Upper lobe of left lung (tissue), 4 donors: ENCODE results near the gene MORC4.

Experiments
- EP300 ChIP-seq, 4 donors: sonication (generic); formaldehyde crosslinking; IDR thresholded peaks; one replicate each; pipeline ENCODE4 v1.5.1; 2017; ENCODE audit warnings: antibody characterized with exemption in 4 of 4, control low read depth in 2 of 4
- POLR2A ChIP-seq, 4 donors: fragments of 450-650 bp; IDR thresholded peaks; one replicate each; pipeline ENCODE4 v1.5.1; 2016 to 2017; ENCODE audit warnings: antibody characterized with exemption in 4 of 4, mild to moderate bottlenecking in 2 of 4
- POLR2AphosphoS5 ChIP-seq, 2 donors: sonication (generic); formaldehyde crosslinking; IDR thresholded peaks; one replicate each; pipeline ENCODE4 v1.5.1; 2017; ENCODE audit warnings: antibody characterized with exemption in 2 of 2
- TF ChIP-seq, protein P1 (sequence below), 6 experiments: fragments of 450-650 bp in 4 of 6; fragments of 200-600 bp in 2 of 6; sonication (generic) in 2 of 6; IDR thresholded peaks; one replicate each; pipeline ENCODE4 v1.5.1; 2016 to 2019; ENCODE audit warnings: antibody characterized with exemption in 6 of 6

DNA sequence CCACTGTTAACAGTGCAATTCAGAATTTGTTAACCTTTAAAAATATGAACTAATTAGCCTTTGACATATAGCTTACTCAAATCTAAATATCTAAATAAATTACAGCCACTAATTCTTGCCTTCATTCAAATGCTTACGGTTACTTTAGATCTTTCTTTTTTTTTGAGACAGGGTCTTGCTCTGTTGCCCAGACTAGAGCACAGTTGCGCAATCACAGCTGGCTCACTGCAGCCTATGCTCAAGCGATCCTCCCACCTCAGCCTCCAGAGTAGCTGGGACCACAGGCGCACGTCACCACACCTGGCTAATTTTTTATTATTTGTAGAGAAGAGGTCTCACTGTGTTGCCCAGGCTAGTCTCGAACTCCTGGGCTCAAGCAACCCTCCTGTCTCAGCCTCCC, 48.8 kb downstream of the MORC4 start:
- TF ChIP-seq, protein P1, sequence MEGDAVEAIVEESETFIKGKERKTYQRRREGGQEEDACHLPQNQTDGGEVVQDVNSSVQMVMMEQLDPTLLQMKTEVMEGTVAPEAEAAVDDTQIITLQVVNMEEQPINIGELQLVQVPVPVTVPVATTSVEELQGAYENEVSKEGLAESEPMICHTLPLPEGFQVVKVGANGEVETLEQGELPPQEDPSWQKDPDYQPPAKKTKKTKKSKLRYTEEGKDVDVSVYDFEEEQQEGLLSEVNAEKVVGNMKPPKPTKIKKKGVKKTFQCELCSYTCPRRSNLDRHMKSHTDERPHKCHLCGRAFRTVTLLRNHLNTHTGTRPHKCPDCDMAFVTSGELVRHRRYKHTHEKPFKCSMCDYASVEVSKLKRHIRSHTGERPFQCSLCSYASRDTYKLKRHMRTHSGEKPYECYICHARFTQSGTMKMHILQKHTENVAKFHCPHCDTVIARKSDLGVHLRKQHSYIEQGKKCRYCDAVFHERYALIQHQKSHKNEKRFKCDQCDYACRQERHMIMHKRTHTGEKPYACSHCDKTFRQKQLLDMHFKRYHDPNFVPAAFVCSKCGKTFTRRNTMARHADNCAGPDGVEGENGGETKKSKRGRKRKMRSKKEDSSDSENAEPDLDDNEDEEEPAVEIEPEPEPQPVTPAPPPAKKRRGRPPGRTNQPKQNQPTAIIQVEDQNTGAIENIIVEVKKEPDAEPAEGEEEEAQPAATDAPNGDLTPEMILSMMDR (IDR thresholded peaks at IDR 0.05), result no peak
- TF ChIP-seq POLR2A (IDR thresholded peaks at IDR 0.05), result no peak
- no peak for TF ChIP-seq EP300 (IDR thresholded peaks at IDR 0.05)
- TF ChIP-seq POLR2AphosphoS5 (IDR thresholded peaks at IDR 0.05), result no peak
